GM19351 (cell line): ENCODE data around the gene HSPA4.
"Not testable (repeated sequence)": the region's sequence is repeated elsewhere in the genome, so short reads cannot be mapped to it uniquely, and the experiment has no call there.

Experiments
- ATAC-seq: cut with Tn5 transposase; IDR thresholded peaks from one replicate; pipeline ENCODE4 v1.9.1; 2021; ENCODE audit warnings: mild to moderate bottlenecking, moderate library complexity; ENCODE audit not compliant: unreplicated experiment

The HSPA4 gene

GRCh38 chr5:133121611-133122150 lies 69.9 kb downstream of the HSPA4 start:
- ATAC-seq = no peak

- no peak for ATAC-seq
Measured at GRCh38 chr5:133122711-133123110, 70.9 kb downstream of the HSPA4 start.

GRCh38 chr5:133123297-133123696 lies 71.5 kb downstream of the HSPA4 start:
- ATAC-seq = peak; percentile 75

- no peak for ATAC-seq
Measured at GRCh38 chr5:133124891-133125290, 73.1 kb downstream of the HSPA4 start.

- ATAC-seq = no peak
Measured at GRCh38 chr5:133128066-133128465, 76.3 kb downstream of the HSPA4 start.

- ATAC-seq = no peak
Measured at GRCh38 chr5:133129289-133129688, 77.5 kb downstream of the HSPA4 start.

- no peak for ATAC-seq
Measured at GRCh38 chr5:133129950-133130349, 78.1 kb downstream of the HSPA4 start.

GRCh38 chr5:133130387-133131118 lies 78.7 kb downstream of the HSPA4 start:
- no peak for ATAC-seq

- no peak for ATAC-seq
Measured at GRCh38 chr5:133132717-133133116, 80.9 kb downstream of the HSPA4 start.

- not testable (repeated sequence) for ATAC-seq
Measured at GRCh38 chr5:133133241-133133640, 81.4 kb downstream of the HSPA4 start.

- ATAC-seq = not testable (repeated sequence)
Measured at GRCh38 chr5:133136890-133137289, 85.1 kb downstream of the HSPA4 start.

- ATAC-seq = no peak
Measured at GRCh38 chr5:133140311-133140710, 88.5 kb downstream of the HSPA4 start.

GRCh38 chr5:133141746-133142145 lies 89.9 kb downstream of the HSPA4 start:
- no peak for ATAC-seq

GRCh38 chr5:133142782-133143181 lies 91.0 kb downstream of the HSPA4 start:
- no peak for ATAC-seq

- ATAC-seq = no peak
Measured at GRCh38 chr5:133144245-133144981, 92.6 kb downstream of the HSPA4 start.

GRCh38 chr5:133145436-133146170 lies 93.8 kb downstream of the HSPA4 start:
- ATAC-seq = no peak

- ATAC-seq = no peak
Measured at GRCh38 chr5:133147411-133147810, 95.6 kb downstream of the HSPA4 start.

GRCh38 chr5:133147815-133148567 lies 96.2 kb downstream of the HSPA4 start:
- no peak for ATAC-seq

- no peak for ATAC-seq
Measured at GRCh38 chr5:133149345-133149744, 97.5 kb downstream of the HSPA4 start.

- ATAC-seq = no peak
Measured at GRCh38 chr5:133150909-133151544, 99.2 kb downstream of the HSPA4 start.
